HepG2 (cell line): Measurements from ENCODE around the gene SBK1. TPM values are rescaled to one million over a fixed set of nuclear protein-coding genes. Genes with fewer than 3 reads are reported as not detected.

Experiments
- CBX1 ChIP-seq: IDR thresholded peaks from one replicate; pipeline ENCODE4 v1.6.1; 2016; ENCODE audit warnings: antibody characterized with exemption, low read depth
- CENPX ChIP-seq: sonication (generic); formaldehyde crosslinking; IDR thresholded peaks from 2 replicates; pipeline ENCODE4 v1.9.0; 2021; ENCODE audit warnings: mild to moderate bottlenecking, missing genetic modification reagents, moderate library complexity
- DMTF1 ChIP-seq: sonication (generic); formaldehyde crosslinking; IDR thresholded peaks from 2 replicates; pipeline ENCODE4 v1.4.0; 2020; ENCODE audit warnings: mild to moderate bottlenecking, missing genetic modification reagents
- ETS1 ChIP-seq: sonication (generic); formaldehyde crosslinking; IDR thresholded peaks from 2 replicates; pipeline ENCODE4 v1.4.0; 2020; ENCODE audit warnings: missing genetic modification reagents
- HDAC2 ChIP-seq: sonication (generic); formaldehyde crosslinking; IDR thresholded peaks from 2 replicates; pipeline ENCODE4 v1.4.0; 2020; ENCODE audit warnings: missing genetic modification reagents
- NFE2 ChIP-seq: sonication (generic); formaldehyde crosslinking; IDR thresholded peaks from 2 replicates; pipeline ENCODE4 v1.4.0; 2020; ENCODE audit warnings: missing genetic modification reagents
- RAD21 ChIP-seq: fragments of 450-650 bp; formaldehyde crosslinking; IDR thresholded peaks from 2 replicates; pipeline ENCODE4 v1.5.0; 2020; ENCODE audit warnings: mild to moderate bottlenecking
- RARG ChIP-seq: sonication (generic); formaldehyde crosslinking; IDR thresholded peaks from 2 replicates; pipeline ENCODE4 v1.4.0; 2020; ENCODE audit warnings: low read depth, mild to moderate bottlenecking, missing genetic modification reagents
- RFX1 ChIP-seq: fragments of 450-650 bp; IDR thresholded peaks from 2 replicates; pipeline ENCODE4 v1.6.1; 2017
- SETDB1 ChIP-seq: sonication (generic); formaldehyde crosslinking; IDR thresholded peaks from 2 replicates; pipeline ENCODE4 v1.5.1; 2020; ENCODE audit warnings: missing genetic modification reagents, mild to moderate bottlenecking, borderline replicate concordance
- SMAD9 ChIP-seq: sonication (generic); formaldehyde crosslinking; IDR thresholded peaks from 2 replicates; pipeline ENCODE4 v1.5.1; 2020; ENCODE audit warnings: mild to moderate bottlenecking, missing genetic modification reagents
- TIGD3 ChIP-seq: sonication (generic); formaldehyde crosslinking; IDR thresholded peaks from 2 replicates; pipeline ENCODE4 v1.5.1; 2020; ENCODE audit warnings: mild to moderate bottlenecking, missing genetic modification reagents, borderline replicate concordance
- ZBTB39 ChIP-seq: sonication (generic); formaldehyde crosslinking; IDR thresholded peaks from 2 replicates; pipeline ENCODE4 v1.5.0; 2020; ENCODE audit warnings: missing genetic modification reagents
- ZMYM3 ChIP-seq: sonication (generic); formaldehyde crosslinking; IDR thresholded peaks from 2 replicates; pipeline ENCODE4 v1.5.1; 2020; ENCODE audit warnings: mild to moderate bottlenecking, missing genetic modification reagents
- ZNF121 ChIP-seq: sonication (generic); formaldehyde crosslinking; IDR thresholded peaks from 2 replicates; pipeline ENCODE4 v1.5.0; 2020; ENCODE audit warnings: mild to moderate bottlenecking, missing genetic modification reagents
- ZNF770 ChIP-seq: sonication (generic); formaldehyde crosslinking; IDR thresholded peaks from 2 replicates; pipeline ENCODE4 v1.5.0; 2020; ENCODE audit warnings: mild to moderate bottlenecking, missing genetic modification reagents
- polyA plus RNA-seq, 8 experiments: library from polyadenylated mRNA; depleted of rRNA in 3 of 8; stranded (reverse) in 7 of 8; unstranded in 1 of 8; fragments of >200 nt; fragmentation: Illumina TruSeq in 4 of 8; extraction: Trizol in 4 of 8; gene quantifications; 2 replicates each; pipeline versions ENCODE4 v1.2.1 to v1.2.3, GENCODE V29; 2011 to 2016; ENCODE audit warnings: low read depth in 4 of 8, missing spikeins in 1 of 8, mixed read lengths in 1 of 8; ENCODE audit not compliant: insufficient read depth in 1 of 8
- total RNA-seq, 5 experiments: library from RNA; depleted of rRNA; stranded (reverse); fragments of >200 nt; fragmentation: Illumina TruSeq; extraction: Trizol; gene quantifications; 2 replicates each; pipeline ENCODE4 v1.2.3, GENCODE V29; 2016; ENCODE audit warnings: low read depth in 1 of 5
- TF ChIP-seq, protein P1 (sequence below): sonication (generic); formaldehyde crosslinking; IDR thresholded peaks from 2 replicates; pipeline ENCODE4 v1.4.0; 2020; ENCODE audit warnings: missing genetic modification reagents, borderline replicate concordance

Gene SBK1
- total and polyA plus RNA-seq, 2 of the 13 experiments (the other 11 are each of a cell fraction or from before 2014, with no cell fraction given) = 0.15 to 0.17 TPM

GRCh38 chr16:28324235-28324886 is 32.0 kb downstream of the SBK1 start (continued):
- TF ChIP-seq CBX1 (no peak), SMAD9 (CRISPR knock-in tag) (no peak), TIGD3 (CRISPR knock-in tag) (no peak), DMTF1 (CRISPR knock-in tag) (no peak), ZNF770 (CRISPR knock-in tag) (no peak), RARG (no peak), SETDB1 (CRISPR knock-in tag) (no peak), ZNF121 (no peak), NFE2 (CRISPR knock-in tag) (no peak), RAD21 (CRISPR knock-in tag) (no peak; the same call in 1 of the 2 replicates), CENPX (CRISPR knock-in tag) (no peak), HDAC2 (CRISPR knock-in tag) (peak; percentile 69; the same call in 1 of the 2 replicates), ETS1 (no peak), ZBTB39 (CRISPR knock-in tag) (no peak), ZMYM3 (CRISPR knock-in tag) (no peak), RFX1 (no peak)
- TF ChIP-seq, protein P1, sequence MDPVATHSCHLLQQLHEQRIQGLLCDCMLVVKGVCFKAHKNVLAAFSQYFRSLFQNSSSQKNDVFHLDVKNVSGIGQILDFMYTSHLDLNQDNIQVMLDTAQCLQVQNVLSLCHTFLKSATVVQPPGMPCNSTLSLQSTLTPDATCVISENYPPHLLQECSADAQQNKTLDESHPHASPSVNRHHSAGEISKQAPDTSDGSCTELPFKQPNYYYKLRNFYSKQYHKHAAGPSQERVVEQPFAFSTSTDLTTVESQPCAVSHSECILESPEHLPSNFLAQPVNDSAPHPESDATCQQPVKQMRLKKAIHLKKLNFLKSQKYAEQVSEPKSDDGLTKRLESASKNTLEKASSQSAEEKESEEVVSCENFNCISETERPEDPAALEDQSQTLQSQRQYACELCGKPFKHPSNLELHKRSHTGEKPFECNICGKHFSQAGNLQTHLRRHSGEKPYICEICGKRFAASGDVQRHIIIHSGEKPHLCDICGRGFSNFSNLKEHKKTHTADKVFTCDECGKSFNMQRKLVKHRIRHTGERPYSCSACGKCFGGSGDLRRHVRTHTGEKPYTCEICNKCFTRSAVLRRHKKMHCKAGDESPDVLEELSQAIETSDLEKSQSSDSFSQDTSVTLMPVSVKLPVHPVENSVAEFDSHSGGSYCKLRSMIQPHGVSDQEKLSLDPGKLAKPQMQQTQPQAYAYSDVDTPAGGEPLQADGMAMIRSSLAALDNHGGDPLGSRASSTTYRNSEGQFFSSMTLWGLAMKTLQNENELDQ (CRISPR knock-in tag) = no peak
